Stimulated activated CD4-positive, alpha-beta T cell treated with anti-CD3 and anti-CD28 coated beads, Interleukin-1b, Interleukin-23, amount 100 ng/mL, for 1 hour (primary cell): ENCODE measurements around the gene TRMT2A.

Experiments used
- DNase-seq, 2 donors: peaks; one replicate each; pipeline ENCODE4 v3.0.0-alpha.2; 2020; ENCODE audit warnings: low read depth in 2 of 2

Gene TRMT2A

GRCh38 chr22:20117633-20118299 is 740 bp upstream of the TRMT2A start:
- DNase-seq, result peak; percentile 15 to 58

- no peak for DNase-seq
These were observed 563 bp downstream of the TRMT2A start for GRCh38 chr22:20116376-20116950.

GRCh38 chr22:20115691-20116375 is 1.2 kb downstream of the TRMT2A start, which contains the start of gene RANBP1:
Gene RANBP1, plus strand, starts transcription at chr22:20116104. Its CDS starts 81 bp downstream, at chr22:20116185.
- DNase-seq, result no peak

GRCh38 chr22:20114506-20115475 is 2.2 kb downstream of the TRMT2A start:
- DNase-seq, result no peak

- DNase-seq, result no peak
These were observed 3.3 kb downstream of the TRMT2A start for GRCh38 chr22:20113551-20114310.

- no peak for DNase-seq
These were observed 4.2 kb downstream of the TRMT2A start for GRCh38 chr22:20112623-20113511.

- no peak for DNase-seq
These were observed 5.1 kb downstream of the TRMT2A start for GRCh38 chr22:20111689-20112622.

- no peak for DNase-seq
These were observed 5.9 kb downstream of the TRMT2A start for GRCh38 chr22:20111045-20111688.

- DNase-seq, result no peak
These were observed 6.6 kb downstream of the TRMT2A start for GRCh38 chr22:20110359-20110985.

GRCh38 chr22:20109411-20110358 is 7.3 kb downstream of the TRMT2A start:
- DNase-seq, result no peak

GRCh38 chr22:20108757-20109230 is 8.2 kb downstream of the TRMT2A start:
- no peak for DNase-seq

- no peak for DNase-seq
These were observed 8.9 kb downstream of the TRMT2A start for GRCh38 chr22:20107951-20108756.

GRCh38 chr22:20107471-20107901 is 9.5 kb downstream of the TRMT2A start:
- DNase-seq, result no peak

- DNase-seq, result no peak
These were observed 10.2 kb downstream of the TRMT2A start for GRCh38 chr22:20106849-20107237.

GRCh38 chr22:20106205-20106848 is 10.7 kb downstream of the TRMT2A start:
- no peak for DNase-seq
